ENCODE measurements around the gene FGD5.

GRCh38 chr3:14792691-14793121 is 26.1 kb upstream of the FGD5 start:
- TF ChIP-seq POLR2AphosphoS5 (IDR thresholded peaks at IDR 0.05; ENCODE audit: insufficient read depth in 1 of 2, low read depth in 1 of 2), result no peak
- TF ChIP-seq CTCF (IDR thresholded peaks at IDR 0.05), result no peak
- no peak for TF ChIP-seq POLR2A (IDR thresholded peaks at IDR 0.05)

All from vagina (tissue), 2 donors.